Mesenchymal stem cell (in vitro differentiated cells and primary cell): Measurements from ENCODE around the gene RASGRP4.

Source experiments
- DNase-seq: peaks from one replicate; pipeline ENCODE4 v3.0.0-alpha.2; 2013
- H2AFZ ChIP-seq: one replicate; pipeline ENCODE4 v1.6.1; 2013; ENCODE audit warnings: low read depth, mild to moderate bottlenecking, control low read depth, inconsistent platforms, low read length, moderate library complexity
- H2AK5ac ChIP-seq: 2 replicates; pipeline ENCODE4 v1.6.1; 2013; ENCODE audit warnings: low read length, moderate library complexity, mild to moderate bottlenecking, inconsistent platforms; ENCODE audit not compliant: severe bottlenecking
- H2BK120ac ChIP-seq: one replicate; pipeline ENCODE4 v1.6.1; 2013; ENCODE audit warnings: low read depth, mild to moderate bottlenecking, inconsistent platforms, low read length, moderate library complexity
- H2BK12ac ChIP-seq, 2 experiments: one replicate each; pipeline ENCODE4 v1.6.1; 2013; ENCODE audit warnings: inconsistent platforms in 2 of 2, low read length in 2 of 2, mild to moderate bottlenecking in 2 of 2, moderate library complexity in 2 of 2, control low read depth in 1 of 2
- H2BK15ac ChIP-seq: one replicate; pipeline ENCODE4 v1.6.1; 2013; ENCODE audit warnings: mild to moderate bottlenecking, low read depth, inconsistent platforms; ENCODE audit not compliant: poor library complexity, severe bottlenecking
- H2BK5ac ChIP-seq: 2 replicates; pipeline ENCODE4 v1.6.1; 2013; ENCODE audit warnings: low read depth, mild to moderate bottlenecking, low read length, control low read depth, inconsistent platforms; ENCODE audit not compliant: poor library complexity, severe bottlenecking
- H3K14ac ChIP-seq, 2 experiments: one replicate each; pipeline ENCODE4 v1.6.1; 2013; ENCODE audit warnings: inconsistent platforms in 2 of 2, low read length in 2 of 2, control low read depth in 1 of 2, mild to moderate bottlenecking in 1 of 2, moderate library complexity in 1 of 2
- H3K18ac ChIP-seq, 2 experiments: one replicate each; pipeline ENCODE4 v1.6.1; 2013; ENCODE audit warnings: inconsistent platforms in 2 of 2, low read length in 2 of 2, control low read depth in 1 of 2, low read depth in 1 of 2, mild to moderate bottlenecking in 1 of 2
- H3K23ac ChIP-seq, 2 experiments: one replicate each; pipeline ENCODE4 v1.6.1; 2013; ENCODE audit warnings: inconsistent platforms in 2 of 2, low read length in 2 of 2, mild to moderate bottlenecking in 2 of 2, moderate library complexity in 2 of 2, control low read depth in 1 of 2
- H3K27ac ChIP-seq: 2 replicates; pipeline ENCODE4 v1.5.1; 2013; ENCODE audit warnings: mild to moderate bottlenecking, moderate library complexity, low read length, control low read depth, inconsistent platforms; ENCODE audit not compliant: poor library complexity, severe bottlenecking
- H3K27me3 ChIP-seq, 2 experiments: 2 replicates each; pipeline versions ENCODE4 v1.6.1 to v1.7.0; 2013; ENCODE audit warnings: low read length in 2 of 2, mild to moderate bottlenecking in 2 of 2, moderate library complexity in 2 of 2, control low read depth in 1 of 2, inconsistent platforms in 1 of 2; ENCODE audit not compliant: control insufficient read depth in 1 of 2, insufficient read depth in 1 of 2
- H3K36me3 ChIP-seq, 2 experiments: 2 replicates each; pipeline versions ENCODE4 v1.6.1 to v1.7.0; 2013; ENCODE audit warnings: low read length in 2 of 2, control low read depth in 1 of 2, inconsistent platforms in 1 of 2, low read depth in 1 of 2, mild to moderate bottlenecking in 1 of 2; ENCODE audit not compliant: insufficient read depth in 2 of 2, control insufficient read depth in 1 of 2
- H3K4ac ChIP-seq, 2 experiments: one replicate each; pipeline ENCODE4 v1.6.1; 2013; ENCODE audit warnings: inconsistent platforms in 2 of 2, low read length in 2 of 2, mild to moderate bottlenecking in 2 of 2, moderate library complexity in 2 of 2, control low read depth in 1 of 2, low read depth in 1 of 2
- H3K4me1 ChIP-seq: 2 replicates; pipeline ENCODE4 v1.6.1; 2013; ENCODE audit warnings: low read depth, low read length, control low read depth; ENCODE audit not compliant: control insufficient read depth, insufficient read depth
- H3K4me2 ChIP-seq: 2 replicates; pipeline ENCODE4 v1.6.1; 2013; ENCODE audit warnings: low read length, mild to moderate bottlenecking, inconsistent platforms; ENCODE audit not compliant: poor library complexity, severe bottlenecking
- H3K4me3 ChIP-seq, 2 experiments: 2 replicates each; pipeline versions ENCODE4 v1.5.1 to v1.7.0; 2013; ENCODE audit warnings: low read length in 2 of 2, mild to moderate bottlenecking in 2 of 2, control low read depth in 1 of 2, low read depth in 1 of 2; ENCODE audit not compliant: insufficient read depth in 1 of 2
- H3K79me1 ChIP-seq: replicated peaks from 2 replicates; pipeline ENCODE4 v1.6.1; 2013; ENCODE audit warnings: mild to moderate bottlenecking, control low read depth, low read length, inconsistent platforms; ENCODE audit not compliant: poor library complexity, severe bottlenecking
- H3K9ac ChIP-seq: 2 replicates; pipeline ENCODE4 v1.7.0; 2013; ENCODE audit warnings: mild to moderate bottlenecking, low read length, moderate library complexity
- H3K9me3 ChIP-seq: 2 replicates; pipeline ENCODE4 v1.7.0; 2013; ENCODE audit warnings: mild to moderate bottlenecking, low read length; ENCODE audit not compliant: control insufficient read depth
- H4K8ac ChIP-seq: one replicate; pipeline ENCODE4 v1.6.1; 2013; ENCODE audit warnings: inconsistent platforms, mild to moderate bottlenecking, low read length, moderate library complexity
- H4K91ac ChIP-seq: one replicate; pipeline ENCODE4 v1.6.1; 2013; ENCODE audit warnings: mild to moderate bottlenecking, low read length, inconsistent platforms
- WGBS: methylation state at CpG from one replicate; pipeline ENCODE4 v1.1.7; 2013; ENCODE audit warnings: mixed read lengths; 5-methylcytosine and 5-hydroxymethylcytosine counted together

RASGRP4 gene

GRCh38 chr19:38434549-38435051 is 8.6 kb upstream of the RASGRP4 start:
- no peaks in the 10 kb centered on the region for H3K9me3 ChIP-seq
- no peak overlapping the region for H3K9ac ChIP-seq
- H2AFZ ChIP-seq, result no peak overlapping the region
- no peak overlapping the region for H2BK5ac ChIP-seq
- H2BK15ac ChIP-seq, result no peak overlapping the region
- no peaks in the 10 kb centered on the region for H3K79me1 ChIP-seq
- no peak overlapping the region for H3K4me2 ChIP-seq
- H3K4ac ChIP-seq, result no peak overlapping the region
- no peak for DNase-seq
- no peak overlapping the region for H3K18ac ChIP-seq
- no peak overlapping the region for H3K14ac ChIP-seq
- WGBS, result 22% methylated on average over 9 of the region's 13 CpGs
- H3K4me1 ChIP-seq, result no peaks in the 10 kb centered on the region
- H3K23ac ChIP-seq, result no peak overlapping the region
- H3K27me3 ChIP-seq, result peaks cover 21 to 41% of the 10 kb centered on the region in 2 experiments
- no peak overlapping the region for H2BK120ac ChIP-seq
- H2AK5ac ChIP-seq, result no peak overlapping the region
- no peak overlapping the region for H4K8ac ChIP-seq
- H2BK12ac ChIP-seq, result no peak overlapping the region
- no peak overlapping the region for H4K91ac ChIP-seq
- no peaks in the 10 kb centered on the region for H3K36me3 ChIP-seq
- no peak overlapping the region for H3K4me3 ChIP-seq
- H3K27ac ChIP-seq, result no peak overlapping the region

DNA sequence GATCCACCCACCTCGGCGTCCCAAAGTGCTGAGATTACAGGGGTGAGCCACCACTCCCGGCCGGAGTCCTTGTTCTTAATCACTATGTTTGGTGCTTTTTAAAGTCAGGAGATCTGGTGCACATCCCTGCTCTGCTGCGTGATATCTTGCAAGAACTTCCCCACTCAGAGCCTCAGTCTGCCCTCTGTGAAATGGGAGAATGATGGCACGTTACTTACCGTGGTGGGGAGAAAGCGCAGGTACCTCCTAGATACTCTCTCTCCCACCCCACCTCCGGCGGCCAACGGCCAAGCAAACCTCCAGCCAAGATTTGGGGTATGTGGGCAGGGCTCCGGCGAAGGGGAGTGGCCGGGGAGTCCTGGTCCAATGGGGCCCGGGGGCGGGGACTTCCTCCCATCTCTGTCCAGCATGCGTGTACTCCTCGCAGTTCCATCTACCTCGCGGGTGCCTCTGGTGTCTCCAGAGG is 7.3 kb upstream of the RASGRP4 start, which contains the start of gene RYR1:
RYR1 (plus strand) TSS at position 424 of the 466 bp plus-strand sequence. CDS start 139 bp downstream, outside the sequence.
- Histone ChIP-seq H2BK120ac (no peak within 1 kb of the TSS), H2BK12ac (no peak within 1 kb of the TSS)

DNA sequence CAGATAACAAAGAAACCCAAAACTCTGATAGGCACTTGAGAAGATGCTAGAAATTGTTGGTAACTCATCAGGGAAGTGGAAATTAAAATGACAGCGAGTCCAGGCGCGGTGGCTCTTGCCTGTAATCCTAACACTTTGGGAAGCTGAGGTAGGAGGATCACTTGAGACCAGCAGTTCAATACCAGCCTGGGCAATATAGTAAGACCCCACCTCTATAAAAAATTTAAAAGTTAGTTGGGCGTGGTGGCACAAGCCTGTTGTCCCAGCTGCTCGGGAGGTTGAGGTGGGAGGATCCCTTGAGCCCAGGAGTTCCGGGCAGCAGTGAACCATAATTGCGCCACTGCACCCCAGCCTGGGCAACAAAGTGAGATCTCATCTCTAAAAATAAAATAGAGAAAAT is 4.9 kb upstream of the RASGRP4 start:
- H2BK120ac ChIP-seq, result no peak overlapping the region
- no peak overlapping the region for H2AFZ ChIP-seq
- no peak overlapping the region for H2BK5ac ChIP-seq
- no peak overlapping the region for H3K23ac ChIP-seq
- no peak overlapping the region for H3K27ac ChIP-seq
- H2BK15ac ChIP-seq, result no peak overlapping the region
- no peak overlapping the region for H4K91ac ChIP-seq
- no peak overlapping the region for H2AK5ac ChIP-seq
- H4K8ac ChIP-seq, result no peak overlapping the region
- peaks cover 27 to 61% of the 10 kb centered on the region in 2 experiments for H3K27me3 ChIP-seq
- H3K9ac ChIP-seq, result no peak overlapping the region
- 100% methylated on average over 3 of the region's 7 CpGs for WGBS
- no peak overlapping the region for H3K4ac ChIP-seq
- H3K36me3 ChIP-seq, result no peaks in the 10 kb centered on the region
- no peak overlapping the region for H3K4me2 ChIP-seq
- no peak overlapping the region for H2BK12ac ChIP-seq
- H3K79me1 ChIP-seq, result no peaks in the 10 kb centered on the region
- no peak overlapping the region for H3K4me3 ChIP-seq
- DNase-seq, result no peak
- H3K4me1 ChIP-seq, result no peaks in the 10 kb centered on the region
- H3K18ac ChIP-seq, result no peak overlapping the region
- no peaks in the 10 kb centered on the region for H3K9me3 ChIP-seq
- no peak overlapping the region for H3K14ac ChIP-seq

More for the DNA sequence above, 7.3 kb upstream of the RASGRP4 start, which contains the start of gene RYR1:
- Histone ChIP-seq H3K27me3 (peaks cover 25 to 49% of the 10 kb centered on the region in 2 experiments), H3K14ac (no peak within 1 kb of the TSS), H2BK5ac (no peak within 1 kb of the TSS), H2AK5ac (no peak within 1 kb of the TSS), H3K23ac (no peak within 1 kb of the TSS), H3K4me1 (no peaks in the 10 kb centered on the region), H2AFZ (no peak within 1 kb of the TSS), H4K8ac (no peak within 1 kb of the TSS), H3K18ac (no peak within 1 kb of the TSS), H4K91ac (no peak within 1 kb of the TSS), H3K4me3 (no peak within 1 kb of the TSS), H3K79me1 (no peaks in the 10 kb centered on the region), H2BK15ac (no peak within 1 kb of the TSS), H3K4me2 (no peak within 1 kb of the TSS), H3K9ac (no peak within 1 kb of the TSS), H3K9me3 (no peaks in the 10 kb centered on the region), H3K36me3 (no peaks in the 10 kb centered on the region), H3K27ac (no peak within 1 kb of the TSS), H3K4ac (no peak within 1 kb of the TSS)
- WGBS, result 21% methylated on average over 13 of the region's 20 CpGs
- DNase-seq, result no peak

DNA sequence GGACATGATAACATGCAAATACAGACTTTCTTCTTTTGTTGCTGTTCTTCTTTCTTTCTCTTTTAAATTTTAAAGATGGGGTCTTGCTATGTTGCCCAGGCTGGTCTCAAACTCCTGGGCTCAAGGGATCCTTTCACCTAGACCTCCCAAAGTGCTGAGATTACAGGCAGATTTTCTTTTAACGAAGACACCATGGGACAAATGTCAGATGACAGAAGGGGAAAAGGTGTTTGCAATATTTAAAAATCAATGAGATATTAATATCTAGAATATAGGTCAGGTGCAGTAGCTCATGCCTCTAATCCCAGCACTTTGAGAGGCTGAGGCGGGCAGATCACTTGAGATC is 3.8 kb upstream of the RASGRP4 start:
- H4K8ac ChIP-seq, result no peak overlapping the region
- H2BK12ac ChIP-seq, result no peak overlapping the region
- H3K18ac ChIP-seq, result no peak overlapping the region
- H2BK5ac ChIP-seq, result no peak overlapping the region
- no peak overlapping the region for H2BK15ac ChIP-seq
- peaks cover 32 to 66% of the 10 kb centered on the region in 2 experiments for H3K27me3 ChIP-seq
- no peak overlapping the region for H2AFZ ChIP-seq
- H2AK5ac ChIP-seq, result no peak overlapping the region
- no peaks in the 10 kb centered on the region for H3K9me3 ChIP-seq
- H3K4me3 ChIP-seq, result no peak overlapping the region
- H2BK120ac ChIP-seq, result no peak overlapping the region
- H3K14ac ChIP-seq, result no peak overlapping the region
- no peak overlapping the region for H3K4ac ChIP-seq
- no peak overlapping the region for H3K9ac ChIP-seq
- WGBS, result 86% methylated on average over 1 of the region's 2 CpGs
- no peaks in the 10 kb centered on the region for H3K36me3 ChIP-seq
- no peak overlapping the region for H3K4me2 ChIP-seq
- DNase-seq, result no peak
- no peak overlapping the region for H3K23ac ChIP-seq
- H3K79me1 ChIP-seq, result no peaks in the 10 kb centered on the region
- no peaks in the 10 kb centered on the region for H3K4me1 ChIP-seq
- H3K27ac ChIP-seq, result no peak overlapping the region
- no peak overlapping the region for H4K91ac ChIP-seq
